Measurements from ENCODE around the gene LPP. TPM values are rescaled to one million over a fixed set of nuclear protein-coding genes. Genes with fewer than 3 reads are reported as not detected.

Gene LPP
- total and polyA plus RNA-seq, 10 of the 15 experiments (the other 5 are each of a cell fraction or from before 2014, with no cell fraction given) = under 0.01 to 0.62 (median 0.03) TPM

DNA sequence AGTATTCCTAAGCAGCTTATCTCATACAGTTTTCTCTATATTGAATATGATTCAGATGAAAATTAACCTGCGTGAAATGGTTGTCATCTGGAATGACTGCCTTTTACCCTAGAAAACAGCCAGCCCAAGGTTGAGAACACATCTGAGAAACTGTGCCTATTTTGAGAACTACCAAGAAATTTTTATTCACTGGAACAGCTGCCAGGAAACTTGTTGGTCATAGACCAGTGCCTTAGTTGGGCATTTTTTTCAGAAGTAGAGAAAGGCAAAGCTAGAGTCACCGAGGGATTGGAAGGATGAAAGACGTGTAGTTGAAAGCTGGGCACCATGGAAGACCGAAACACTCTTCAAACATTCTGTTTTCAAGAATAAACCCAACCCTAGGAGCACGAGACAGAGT lies 277.1 kb downstream of the LPP start:
- in situ Hi-C loops (cut with MboI) = no loop called here
- H3K4me1 ChIP-seq (ENCODE audit: control insufficient read depth, insufficient read depth, low read length) = no peaks in the 10 kb centered on the region

More for the DNA sequence above, 277.1 kb downstream of the LPP start:
- Histone ChIP-seq H3K4me3 (no peak overlapping the region), H3K36me3 (ENCODE audit: control insufficient read depth in 2 of 2, insufficient read depth in 2 of 2, low read length in 1 of 2) (no peaks in the 10 kb centered on the region), H3K79me2 (ENCODE audit: control insufficient read depth, insufficient read depth, low read length) (no peaks in the 10 kb centered on the region), H3K9me3 (replicated peaks; ENCODE audit: control insufficient read depth, insufficient read depth, low read length) (peaks cover 3% of the 10 kb centered on the region; the same call in 2 of the 3 replicates), H3K27ac (ENCODE audit: control insufficient read depth, insufficient read depth) (no peak overlapping the region), H3K4me2 (ENCODE audit: control insufficient read depth, insufficient read depth) (no peak overlapping the region), H2AFZ (ENCODE audit: control insufficient read depth, low read depth, low read length) (no peak overlapping the region), H4K20me1 (ENCODE audit: control insufficient read depth, insufficient read depth) (no peaks in the 10 kb centered on the region), H3K27me3 (replicated peaks in 1 of 2; ENCODE audit: control insufficient read depth in 2 of 2, insufficient read depth in 2 of 2, low read length in 1 of 2) (no peaks in the 10 kb centered on the region), H3K9ac (ENCODE audit: control insufficient read depth, insufficient read depth, low read length) (no peak overlapping the region)
- no peak for ATAC-seq
- ChIA-PET SMC1A (ENCODE audit: uncharacterized antibody, unreplicated experiment) (interaction anchor here (0.6 kb wide), 1 partner anchor 640 kb away, joined by 3 read pairs; no protein-coding TSS in a partner anchor), RAD21 (ENCODE audit: unreplicated experiment) (no interaction called here), POLR2A (no interaction called here), CTCF (interaction anchor here (1.1 to 1.2 kb wide), 2 partner anchors 20 to 344 kb away, joined by 3 read pairs; no protein-coding TSS in a partner anchor)
- intact Hi-C loops (cut with micrococcal nuclease; ENCODE audit: unreplicated experiment) = no loop called here
- 30% methylated on average over 5 of the region's 5 CpGs for WGBS (ENCODE audit: insufficient coverage, insufficient replicate concordance, low lambda C conversion rate, missing lambda C conversion rate)
- no TSS peak for BruUV-seq (replicated peaks)
- no peak for FAIRE-seq
- TF ChIP-seq EED (IDR thresholded peaks at IDR 0.05; ENCODE audit: low read depth) (no peak), KDM1A (IDR thresholded peaks at IDR 0.05; ENCODE audit: borderline replicate concordance) (no peak), HDGF (IDR thresholded peaks at IDR 0.05) (no peak), ZNF217 (IDR thresholded peaks at IDR 0.05) (no peak), BRCA1 (IDR thresholded peaks at IDR 0.05; ENCODE audit: low read depth, low read length) (no peak), STAT1 (conservative IDR thresholded peaks at IDR 0.05) (no peak), POLR2A (IDR thresholded peaks at IDR 0.05; ENCODE audit: low read depth, low read length) (no peak), NFYB (IDR thresholded peaks at IDR 0.05; ENCODE audit: insufficient read depth, low read depth, low read length) (no peak), TCF12 (IDR thresholded peaks at IDR 0.05; ENCODE audit: low read depth, low read length) (no peak), NR2C1 (IDR thresholded peaks at IDR 0.05) (no peak), FOS (IDR thresholded peaks at IDR 0.05; ENCODE audit: borderline replicate concordance, extremely low read depth, insufficient read length) (no peak), ZNF207 (IDR thresholded peaks at IDR 0.05; ENCODE audit: borderline replicate concordance) (no peak), NFXL1 (IDR thresholded peaks at IDR 0.05; ENCODE audit: borderline replicate concordance) (no peak), ZNF384 (IDR thresholded peaks at IDR 0.05; ENCODE audit: borderline replicate concordance, low read depth, low read length) (no peak), SPI1 (IDR thresholded peaks at IDR 0.05; ENCODE audit: borderline replicate concordance, insufficient read depth, low read depth, low read length) (no peak), POLR2AphosphoS2 (IDR thresholded peaks at IDR 0.05; ENCODE audit: low read depth, low read length) (no peak)
- TF ChIP-seq, protein P1, sequence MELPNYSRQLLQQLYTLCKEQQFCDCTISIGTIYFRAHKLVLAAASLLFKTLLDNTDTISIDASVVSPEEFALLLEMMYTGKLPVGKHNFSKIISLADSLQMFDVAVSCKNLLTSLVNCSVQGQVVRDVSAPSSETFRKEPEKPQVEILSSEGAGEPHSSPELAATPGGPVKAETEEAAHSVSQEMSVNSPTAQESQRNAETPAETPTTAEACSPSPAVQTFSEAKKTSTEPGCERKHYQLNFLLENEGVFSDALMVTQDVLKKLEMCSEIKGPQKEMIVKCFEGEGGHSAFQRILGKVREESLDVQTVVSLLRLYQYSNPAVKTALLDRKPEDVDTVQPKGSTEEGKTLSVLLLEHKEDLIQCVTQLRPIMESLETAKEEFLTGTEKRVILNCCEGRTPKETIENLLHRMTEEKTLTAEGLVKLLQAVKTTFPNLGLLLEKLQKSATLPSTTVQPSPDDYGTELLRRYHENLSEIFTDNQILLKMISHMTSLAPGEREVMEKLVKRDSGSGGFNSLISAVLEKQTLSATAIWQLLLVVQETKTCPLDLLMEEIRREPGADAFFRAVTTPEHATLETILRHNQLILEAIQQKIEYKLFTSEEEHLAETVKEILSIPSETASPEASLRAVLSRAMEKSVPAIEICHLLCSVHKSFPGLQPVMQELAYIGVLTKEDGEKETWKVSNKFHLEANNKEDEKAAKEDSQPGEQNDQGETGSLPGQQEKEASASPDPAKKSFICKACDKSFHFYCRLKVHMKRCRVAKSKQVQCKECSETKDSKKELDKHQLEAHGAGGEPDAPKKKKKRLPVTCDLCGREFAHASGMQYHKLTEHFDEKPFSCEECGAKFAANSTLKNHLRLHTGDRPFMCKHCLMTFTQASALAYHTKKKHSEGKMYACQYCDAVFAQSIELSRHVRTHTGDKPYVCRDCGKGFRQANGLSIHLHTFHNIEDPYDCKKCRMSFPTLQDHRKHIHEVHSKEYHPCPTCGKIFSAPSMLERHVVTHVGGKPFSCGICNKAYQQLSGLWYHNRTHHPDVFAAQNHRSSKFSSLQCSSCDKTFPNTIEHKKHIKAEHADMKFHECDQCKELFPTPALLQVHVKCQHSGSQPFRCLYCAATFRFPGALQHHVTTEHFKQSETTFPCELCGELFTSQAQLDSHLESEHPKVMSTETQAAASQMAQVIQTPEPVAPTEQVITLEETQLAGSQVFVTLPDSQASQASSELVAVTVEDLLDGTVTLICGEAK (IDR thresholded peaks at IDR 0.05; ENCODE audit: borderline replicate concordance) = no peak
- TF ChIP-seq, protein P2, sequence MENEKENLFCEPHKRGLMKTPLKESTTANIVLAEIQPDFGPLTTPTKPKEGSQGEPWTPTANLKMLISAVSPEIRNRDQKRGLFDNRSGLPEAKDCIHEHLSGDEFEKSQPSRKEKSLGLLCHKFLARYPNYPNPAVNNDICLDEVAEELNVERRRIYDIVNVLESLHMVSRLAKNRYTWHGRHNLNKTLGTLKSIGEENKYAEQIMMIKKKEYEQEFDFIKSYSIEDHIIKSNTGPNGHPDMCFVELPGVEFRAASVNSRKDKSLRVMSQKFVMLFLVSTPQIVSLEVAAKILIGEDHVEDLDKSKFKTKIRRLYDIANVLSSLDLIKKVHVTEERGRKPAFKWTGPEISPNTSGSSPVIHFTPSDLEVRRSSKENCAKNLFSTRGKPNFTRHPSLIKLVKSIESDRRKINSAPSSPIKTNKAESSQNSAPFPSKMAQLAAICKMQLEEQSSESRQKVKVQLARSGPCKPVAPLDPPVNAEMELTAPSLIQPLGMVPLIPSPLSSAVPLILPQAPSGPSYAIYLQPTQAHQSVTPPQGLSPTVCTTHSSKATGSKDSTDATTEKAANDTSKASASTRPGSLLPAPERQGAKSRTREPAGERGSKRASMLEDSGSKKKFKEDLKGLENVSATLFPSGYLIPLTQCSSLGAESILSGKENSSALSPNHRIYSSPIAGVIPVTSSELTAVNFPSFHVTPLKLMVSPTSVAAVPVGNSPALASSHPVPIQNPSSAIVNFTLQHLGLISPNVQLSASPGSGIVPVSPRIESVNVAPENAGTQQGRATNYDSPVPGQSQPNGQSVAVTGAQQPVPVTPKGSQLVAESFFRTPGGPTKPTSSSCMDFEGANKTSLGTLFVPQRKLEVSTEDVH (IDR thresholded peaks at IDR 0.05; ENCODE audit: low read depth, partially characterized antibody) = no peak
- no peak for DNase-seq (ENCODE audit: low read depth, low spot score)

All from GM12878 (cell line).